CD4-positive, CD25-positive, alpha-beta regulatory T cell (primary cell): Measurements from ENCODE around the gene NEIL3. TPM values are rescaled to one million over a fixed set of nuclear protein-coding genes. Genes with fewer than 3 reads are reported as not detected.
"Not testable (repeated sequence)": the region's sequence is repeated elsewhere in the genome, so short reads cannot be mapped to it uniquely, and the experiment has no call there.

Experiments used
- ATAC-seq, 2 donors: fragments of 150-1000 bp; cut with Tn5 transposase; one replicate each; pipeline ENCODE4 v1.10.0; 2021; ENCODE audit warnings: low read depth in 2 of 2, moderate number of reproducible peaks in 2 of 2, moderate library complexity in 1 of 2
- DNase-seq, 3 donors: peaks; one replicate each; pipeline versions ENCODE4 v3.0.0 to v3.0.0-alpha.2; 2012 to 2022; ENCODE audit warnings: mixed read lengths in 1 of 3
- H3K27ac ChIP-seq: one replicate; pipeline ENCODE4 v1.7.0; 2013; ENCODE audit warnings: mild to moderate bottlenecking, low read length; ENCODE audit not compliant: insufficient read depth, poor library complexity, severe bottlenecking
- H3K27me3 ChIP-seq: one replicate; pipeline ENCODE4 v1.7.0; 2013; ENCODE audit warnings: low read length; ENCODE audit not compliant: control insufficient read depth, insufficient read depth
- H3K36me3 ChIP-seq: one replicate; pipeline ENCODE4 v1.7.0; 2013; ENCODE audit warnings: mild to moderate bottlenecking, low read length, moderate library complexity; ENCODE audit not compliant: control insufficient read depth, insufficient read depth
- H3K4me1 ChIP-seq: 2 replicates; pipeline ENCODE4 v1.7.0; 2013; ENCODE audit warnings: mild to moderate bottlenecking, low read length; ENCODE audit not compliant: insufficient read depth, control insufficient read depth, poor library complexity, severe bottlenecking
- H3K4me3 ChIP-seq: one replicate; pipeline ENCODE4 v1.7.0; 2013; ENCODE audit warnings: low read depth, mild to moderate bottlenecking, low read length, moderate library complexity
- H3K9me3 ChIP-seq, 2 experiments: 1 replicate in 1 of 2; 2 replicates in 1 of 2; pipeline ENCODE4 v1.7.0; 2013; ENCODE audit warnings: low read length in 2 of 2, mild to moderate bottlenecking in 1 of 2, moderate library complexity in 1 of 2; ENCODE audit not compliant: control insufficient read depth in 2 of 2
- H3K27ac Mint-ChIP-seq, 3 donors: one replicate each; pipeline ENCODE4 v1.8.0; 2020 to 2022; ENCODE audit warnings: mild to moderate bottlenecking in 3 of 3, mixed read lengths in 3 of 3, moderate library complexity in 2 of 3
- H3K27me3 Mint-ChIP-seq: one replicate; pipeline ENCODE4 v1.8.0; 2022; ENCODE audit warnings: mild to moderate bottlenecking, mixed read lengths
- H3K36me3 Mint-ChIP-seq: one replicate; pipeline ENCODE4 v1.8.0; 2020; ENCODE audit warnings: mixed read lengths
- H3K4me1 Mint-ChIP-seq, 4 donors: one replicate each; pipeline ENCODE4 v1.8.0; 2020 to 2022; ENCODE audit warnings: mixed read lengths in 4 of 4, mild to moderate bottlenecking in 1 of 4
- H3K4me3 Mint-ChIP-seq, 4 donors: one replicate each; pipeline ENCODE4 v1.8.0; 2020 to 2022; ENCODE audit warnings: mild to moderate bottlenecking in 4 of 4, mixed read lengths in 4 of 4, moderate library complexity in 3 of 4
- H3K9me3 Mint-ChIP-seq, 7 donors: one replicate each; pipeline ENCODE4 v1.8.0; 2020 to 2022; ENCODE audit warnings: mixed read lengths in 7 of 7, mild to moderate bottlenecking in 3 of 7, moderate library complexity in 2 of 7
- polyA plus RNA-seq, 4 donors: library from polyadenylated mRNA; unstranded; fragments of 300-500 nt; fragmentation: Illumina TruSeq; gene quantifications; one replicate each; pipeline ENCODE4 v1.2.3, GENCODE V29; 2021
- total RNA-seq: library from RNA; stranded (reverse); gene quantifications from one replicate; pipeline ENCODE4 v1.2.3, GENCODE V29; 2022

Gene NEIL3
- total and polyA plus RNA-seq, 5 donors from 2014 or later: 0.39 to 5.0 (median 1.00) TPM

- Histone ChIP-seq H3K4me1 (peaks cover 8% of the 10 kb centered on the region), H3K27ac (no peak overlapping the region), H3K36me3 (no peaks in the 10 kb centered on the region), H3K9me3 (no peaks in the 10 kb centered on the region), H3K4me3 (no peak overlapping the region), H3K27me3 (no peaks in the 10 kb centered on the region)
- H3K4me3 Mint-ChIP-seq: no peak overlapping the region
- ATAC-seq (no peak), DNase-seq (no peak)
- H3K27me3 Mint-ChIP-seq: peaks cover 6% of the 10 kb centered on the region
- no peaks in the 10 kb centered on the region for H3K36me3 Mint-ChIP-seq
- peaks cover 0 to 2% (median 0%) of the 10 kb centered on the region in 7 donors for H3K9me3 Mint-ChIP-seq
- no peak overlapping the region for H3K27ac Mint-ChIP-seq
- H3K4me1 Mint-ChIP-seq: peaks cover under 1 to 19% (median 10%) of the 10 kb centered on the region in 4 donors
Measured at GRCh38 chr4:177304094-177304493, 5.6 kb upstream of the NEIL3 start.

DNA sequence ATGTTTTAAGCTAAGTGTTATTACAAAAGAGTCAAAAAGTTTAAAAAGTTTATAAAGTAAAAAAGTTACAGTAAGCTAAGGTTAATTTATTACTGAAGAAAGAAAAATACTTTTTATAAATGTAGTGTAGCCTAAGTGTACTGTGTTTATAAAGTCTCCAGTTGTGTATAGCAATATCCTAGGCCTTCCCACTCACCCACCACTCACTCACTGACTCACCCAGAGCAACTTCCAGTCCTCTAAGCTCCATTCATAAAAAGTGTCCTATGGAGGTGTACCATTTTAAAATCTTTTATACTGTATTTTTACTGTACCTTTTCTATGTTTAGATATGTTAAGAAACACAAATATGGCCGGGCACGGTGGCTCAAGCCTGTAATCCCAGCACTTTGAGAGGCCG, 4.8 kb upstream of the NEIL3 start:
- H3K9me3 Mint-ChIP-seq, H3K4me1 ChIP-seq, ATAC-seq, H3K9me3 ChIP-seq, DNase-seq, H3K27ac Mint-ChIP-seq, H3K36me3 ChIP-seq, H3K36me3 Mint-ChIP-seq, H3K27me3 Mint-ChIP-seq, H3K27me3 ChIP-seq, H3K4me3 ChIP-seq, H3K4me3 Mint-ChIP-seq, H3K27ac ChIP-seq: not testable (repeated sequence)
- H3K4me1 Mint-ChIP-seq: peaks cover 3 to 22% (median 12%) of the 10 kb centered on the region in 4 donors

DNA sequence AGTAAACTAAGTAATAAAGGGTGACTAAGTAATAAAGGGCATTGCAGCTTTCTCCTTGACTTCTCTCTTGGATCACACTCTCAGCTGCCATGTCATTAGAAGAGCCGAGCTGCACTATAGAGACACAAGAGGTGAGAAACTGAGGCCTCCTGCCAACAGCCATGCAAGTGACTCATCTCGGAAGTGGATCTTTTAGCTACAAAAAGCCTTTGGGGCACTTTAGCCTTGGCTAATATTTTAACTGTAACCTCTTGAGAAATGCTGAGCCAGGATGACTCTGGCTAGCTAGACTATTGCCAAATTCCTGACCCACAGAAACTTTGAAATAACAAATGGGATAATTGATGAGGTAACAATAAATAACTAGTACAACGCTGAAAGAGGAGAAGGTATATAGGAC, 1.5 kb upstream of the NEIL3 start:
- no peaks in the 10 kb centered on the region for H3K9me3 Mint-ChIP-seq
- no peaks in the 10 kb centered on the region for H3K27me3 ChIP-seq
- H3K4me3 Mint-ChIP-seq: peak overlapping the region; percentile 54 to 92 (median 78)
- no peaks in the 10 kb centered on the region for H3K36me3 Mint-ChIP-seq
- peak overlapping the region; percentile 86 for H3K27ac ChIP-seq
- no peaks in the 10 kb centered on the region for H3K9me3 ChIP-seq
- H3K4me1 ChIP-seq: peaks cover 35% of the 10 kb centered on the region
- H3K36me3 ChIP-seq: no peaks in the 10 kb centered on the region
- no peak for DNase-seq
- H3K4me1 Mint-ChIP-seq: peaks cover 5 to 44% (median 21%) of the 10 kb centered on the region in 4 donors
- no peaks in the 10 kb centered on the region for H3K27me3 Mint-ChIP-seq
- ATAC-seq: no peak
- H3K27ac Mint-ChIP-seq: peak overlapping the region; percentile 83 to 91 (median 88)
- peak overlapping the region; percentile 7 for H3K4me3 ChIP-seq

- Mint-ChIP-seq H3K27ac (peak overlapping the region; percentile 83 to 91 (median 88)), H3K36me3 (no peaks in the 10 kb centered on the region), H3K4me1 (peaks cover 6 to 52% (median 25%) of the 10 kb centered on the region in 4 donors), H3K9me3 (no peaks in the 10 kb centered on the region), H3K4me3 (peak overlapping the region; percentile 83 to 92 (median 90)), H3K27me3 (no peaks in the 10 kb centered on the region)
- H3K36me3 ChIP-seq: no peaks in the 10 kb centered on the region
- H3K4me3 ChIP-seq: peak overlapping the region; percentile 98
- ATAC-seq: peak; percentile 38 to 42
- H3K4me1 ChIP-seq: peaks cover 39% of the 10 kb centered on the region
- H3K27me3 ChIP-seq: no peaks in the 10 kb centered on the region
- peak overlapping the region; percentile 86 for H3K27ac ChIP-seq
- peak in 2 of 3 donors; percentile 47 to 83 for DNase-seq
- H3K9me3 ChIP-seq: no peaks in the 10 kb centered on the region
Measured at GRCh38 chr4:177308847-177309521, 690 bp upstream of the NEIL3 start.

DNA sequence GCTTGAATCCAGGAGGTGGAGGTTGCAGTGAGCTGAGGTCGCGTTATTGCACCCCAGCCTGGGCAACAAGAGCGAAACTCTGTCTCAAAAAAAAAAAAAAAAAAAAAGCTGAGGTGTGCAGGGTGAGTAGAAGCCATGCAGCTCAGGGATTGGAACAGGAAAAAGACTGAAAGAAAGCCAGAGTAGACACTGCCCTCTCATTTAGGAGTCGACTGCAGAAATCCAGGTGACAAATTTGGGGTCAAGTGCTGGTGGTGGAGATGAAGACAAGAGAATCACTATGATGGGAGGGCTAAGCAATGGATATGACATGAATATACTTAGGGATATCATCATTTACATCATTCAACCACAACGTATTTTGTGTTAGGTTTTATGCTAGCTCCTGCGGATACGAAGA, 1.9 kb downstream of the NEIL3 start:
- no peaks in the 10 kb centered on the region for H3K9me3 ChIP-seq
- no peaks in the 10 kb centered on the region for H3K9me3 Mint-ChIP-seq
- DNase-seq (no peak), ATAC-seq (no peak)
- no peaks in the 10 kb centered on the region for H3K36me3 Mint-ChIP-seq
- H3K27me3 ChIP-seq: no peaks in the 10 kb centered on the region
- H3K4me1 ChIP-seq: peaks cover 56% of the 10 kb centered on the region
- H3K4me3 ChIP-seq: peak overlapping the region; percentile 98
- no peaks in the 10 kb centered on the region for H3K27me3 Mint-ChIP-seq
- peak overlapping the region; percentile 64 to 92 (median 88) for H3K4me3 Mint-ChIP-seq
- H3K36me3 ChIP-seq: no peaks in the 10 kb centered on the region
- peak overlapping the region; percentile 35 to 62 (median 39) for H3K27ac Mint-ChIP-seq
- peaks cover 9 to 74% (median 42%) of the 10 kb centered on the region in 4 donors for H3K4me1 Mint-ChIP-seq
- H3K27ac ChIP-seq: no peak overlapping the region

DNA sequence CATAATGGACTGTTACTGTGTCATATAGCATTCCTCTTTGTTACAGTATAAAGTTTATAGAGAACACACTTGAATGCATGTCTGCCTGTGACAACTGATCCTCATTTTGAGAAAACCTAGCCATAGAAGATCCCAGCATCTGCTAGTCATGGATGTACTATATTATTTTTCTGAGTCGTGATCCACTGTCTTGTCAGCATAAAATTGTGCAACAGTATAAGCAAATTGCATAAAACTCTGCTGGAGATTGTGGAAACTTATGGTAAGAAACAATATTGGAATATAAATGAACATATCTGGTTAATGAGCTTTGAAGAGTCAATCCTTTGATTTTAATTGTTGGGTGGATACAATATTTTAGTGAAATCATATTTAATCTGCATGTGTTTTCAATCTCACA, 3.6 kb downstream of the NEIL3 start:
- Mint-ChIP-seq H3K4me1 (peaks cover 20 to 79% (median 49%) of the 10 kb centered on the region in 4 donors), H3K36me3 (no peaks in the 10 kb centered on the region), H3K9me3 (no peaks in the 10 kb centered on the region), H3K27me3 (no peaks in the 10 kb centered on the region), H3K27ac (peak overlapping the region in 1 of 3 donors; percentile 2), H3K4me3 (peak overlapping the region in 2 of 4 donors; percentile 27 to 40)
- ATAC-seq: no peak
- H3K27ac ChIP-seq: peak overlapping the region; percentile 36
- no peaks in the 10 kb centered on the region for H3K27me3 ChIP-seq
- DNase-seq: no peak
- H3K9me3 ChIP-seq: no peaks in the 10 kb centered on the region
- H3K36me3 ChIP-seq: no peaks in the 10 kb centered on the region
- H3K4me1 ChIP-seq: peaks cover 63% of the 10 kb centered on the region
- H3K4me3 ChIP-seq: peak overlapping the region; percentile 42

- H3K36me3 ChIP-seq: no peaks in the 10 kb centered on the region
- H3K27ac Mint-ChIP-seq: peak overlapping the region; percentile 69 to 92 (median 88)
- peak overlapping the region; percentile 76 to 92 (median 82) for H3K4me3 Mint-ChIP-seq
- peaks cover 22 to 87% (median 60%) of the 10 kb centered on the region in 4 donors for H3K4me1 Mint-ChIP-seq
- peak overlapping the region; percentile 96 for H3K4me3 ChIP-seq
- DNase-seq (peak in 2 of 3 donors; percentile 33 to 56), ATAC-seq (peak; percentile 56 to 62)
- no peaks in the 10 kb centered on the region for H3K27me3 ChIP-seq
- H3K4me1 ChIP-seq: peaks cover 68% of the 10 kb centered on the region
- no peaks in the 10 kb centered on the region for H3K27me3 Mint-ChIP-seq
- peak overlapping the region; percentile 71 for H3K27ac ChIP-seq
- no peaks in the 10 kb centered on the region for H3K36me3 Mint-ChIP-seq
- no peaks in the 10 kb centered on the region for H3K9me3 Mint-ChIP-seq
- no peaks in the 10 kb centered on the region for H3K9me3 ChIP-seq
Measured at GRCh38 chr4:177315767-177316464, 6.2 kb downstream of the NEIL3 start.
